SKM-1 (cell line): Measurements from ENCODE around the gene GSTA5.
A peak's percentile ranks its signal among the peaks of the same experiment; 100 is the strongest.
"Not testable (repeated sequence)": the region's sequence is repeated elsewhere in the genome, so short reads cannot be mapped to it uniquely, and the experiment has no call there.

ENCODE experiments used
- DNase-seq: peaks from one replicate; lab custom pipeline; 2025; ENCODE audit not compliant: unreplicated experiment; lab: John Stamatoyannopoulos, UW

GSTA5 gene

GRCh38 chr6:52839124-52840055, 1.2 kb downstream of the GSTA5 start:
- DNase-seq, result peak; percentile 6

- no peak for DNase-seq
Measured at GRCh38 chr6:52834481-52834880, 6.1 kb downstream of the GSTA5 start.

GRCh38 chr6:52830869-52831268, 9.7 kb downstream of the GSTA5 start:
- DNase-seq, result not testable (repeated sequence)

- DNase-seq, result no peak
Measured at GRCh38 chr6:52829046-52829817, 11.4 kb downstream of the GSTA5 start.

GRCh38 chr6:52828621-52829020, 12.0 kb downstream of the GSTA5 start:
- DNase-seq, result not testable (repeated sequence)

GRCh38 chr6:52827073-52827783, 13.4 kb downstream of the GSTA5 start:
- not testable (repeated sequence) for DNase-seq

- DNase-seq, result no peak
Measured at GRCh38 chr6:52826513-52826912, 14.1 kb downstream of the GSTA5 start.

GRCh38 chr6:52825900-52826459, 14.6 kb downstream of the GSTA5 start:
- not testable (repeated sequence) for DNase-seq

- DNase-seq, result not testable (repeated sequence)
Measured at GRCh38 chr6:52825270-52825793, 15.3 kb downstream of the GSTA5 start.

GRCh38 chr6:52821842-52822241, 18.8 kb downstream of the GSTA5 start:
- no peak for DNase-seq

- DNase-seq, result no peak
Measured at GRCh38 chr6:52820198-52820597, 20.4 kb downstream of the GSTA5 start.

GRCh38 chr6:52815167-52816092, 25.2 kb downstream of the GSTA5 start:
- no peak for DNase-seq

GRCh38 chr6:52814545-52814944, 26.1 kb downstream of the GSTA5 start:
- DNase-seq, result not testable (repeated sequence)

- not testable (repeated sequence) for DNase-seq
Measured at GRCh38 chr6:52809777-52810176, 30.8 kb downstream of the GSTA5 start.

GRCh38 chr6:52808660-52809059, 32.0 kb downstream of the GSTA5 start:
- no peak for DNase-seq

- DNase-seq, result not testable (repeated sequence)
Measured at GRCh38 chr6:52803668-52804255, 36.9 kb downstream of the GSTA5 start, which contains the start of gene GSTA1. Gene GSTA1, minus strand, starts transcription at chr6:52803816. Its CDS starts 4,549 bp downstream, at chr6:52799267.

GRCh38 chr6:52802806-52803205, 37.8 kb downstream of the GSTA5 start:
- no peak for DNase-seq

GRCh38 chr6:52801188-52801841, 39.3 kb downstream of the GSTA5 start:
- DNase-seq, result no peak

GRCh38 chr6:52799272-52799671, 41.3 kb downstream of the GSTA5 start:
- DNase-seq, result not testable (repeated sequence)
